DMS 273 (cell line): ENCODE data around the gene FBXL7.

Experiments
- DNase-seq: peaks from one replicate; lab custom pipeline; 2025; ENCODE audit not compliant: unreplicated experiment; lab: John Stamatoyannopoulos, UW

The FBXL7 gene

GRCh38 chr5:15647251-15647650, 147.3 kb downstream of the FBXL7 start:
- no peak for DNase-seq

DNA sequence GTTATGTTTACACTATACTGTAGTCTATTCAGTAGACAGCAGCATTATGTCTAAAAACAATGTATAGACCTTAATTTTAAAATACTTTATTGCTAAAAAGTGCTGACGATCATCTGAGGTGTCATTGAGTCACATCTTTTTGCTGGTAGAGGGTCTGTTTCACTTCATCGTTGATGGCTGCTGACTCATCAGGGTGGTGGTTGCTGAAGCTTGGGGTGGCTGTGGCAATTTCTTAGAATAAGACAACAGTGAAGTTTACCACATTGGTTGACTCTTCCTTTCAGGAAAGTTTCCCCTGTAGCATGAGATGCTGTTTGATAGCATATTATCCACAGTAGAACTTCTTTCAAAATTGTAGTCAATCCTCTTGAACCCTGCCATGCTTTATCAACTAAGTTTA, 150.3 kb downstream of the FBXL7 start:
- DNase-seq = no peak

- no peak for DNase-seq
Measured at GRCh38 chr5:15654779-15655178, 154.8 kb downstream of the FBXL7 start.

DNA sequence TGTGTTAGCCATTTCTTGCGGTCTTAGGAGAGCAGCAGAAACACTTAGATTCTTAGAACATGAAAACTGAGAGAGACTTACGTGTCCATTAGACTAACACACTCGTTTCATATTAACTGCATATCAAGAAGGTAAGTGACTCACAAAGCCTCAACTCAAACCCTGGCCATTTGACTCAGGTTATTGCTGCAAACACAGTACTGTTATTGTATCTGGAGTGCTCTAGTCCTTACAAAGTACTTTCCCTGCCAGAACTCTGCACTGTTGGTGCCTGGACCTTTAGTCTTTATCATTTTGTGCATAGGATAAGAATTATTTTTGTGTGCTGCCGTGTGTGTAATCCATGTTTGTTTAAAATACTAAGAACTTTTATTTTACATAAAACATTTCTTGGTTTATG, 155.7 kb downstream of the FBXL7 start:
- no peak for DNase-seq

DNA sequence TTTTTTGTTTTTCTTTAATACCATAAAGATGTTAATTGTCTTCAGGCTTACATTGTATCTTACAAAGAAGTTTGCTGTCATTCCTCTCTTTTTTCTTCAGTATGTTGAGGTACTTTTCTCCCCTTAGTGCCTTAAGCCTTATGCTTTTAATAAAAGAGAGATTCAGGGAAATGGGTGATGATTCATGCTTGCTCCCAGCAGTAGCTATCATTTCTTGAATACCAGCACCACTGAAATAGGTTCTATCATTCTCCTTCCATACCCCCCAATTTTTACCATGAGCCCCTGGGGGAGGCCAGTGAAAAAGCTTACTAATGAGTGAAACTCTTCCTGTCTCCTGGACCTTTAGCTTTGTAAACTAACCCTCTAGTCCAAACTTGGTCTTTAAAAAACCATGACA, 165.0 kb downstream of the FBXL7 start:
- no peak for DNase-seq

- DNase-seq = no peak
Measured at GRCh38 chr5:15669826-15670225, 169.8 kb downstream of the FBXL7 start.

- no peak for DNase-seq
Measured at GRCh38 chr5:15674716-15675115, 174.7 kb downstream of the FBXL7 start.

DNA sequence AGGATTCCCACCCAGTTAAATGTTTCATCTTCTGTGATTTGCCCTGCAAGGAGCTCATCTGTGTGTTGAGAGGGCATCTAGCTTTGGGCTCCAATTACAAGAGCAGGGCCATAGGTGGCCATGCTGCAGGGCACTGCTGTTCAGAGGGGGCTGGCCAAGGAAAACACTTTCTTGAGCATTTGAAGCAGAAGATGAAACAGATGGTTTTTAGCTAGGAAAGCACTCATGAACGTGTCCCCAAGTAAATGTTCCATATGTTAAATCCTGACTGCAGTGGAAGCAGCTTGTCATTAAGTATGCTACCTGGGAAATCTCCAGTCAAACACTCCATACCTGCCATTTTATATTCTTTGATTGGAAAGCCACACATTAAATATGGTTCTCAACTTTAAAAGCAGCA, 176.6 kb downstream of the FBXL7 start:
- DNase-seq = peak; percentile 88

DNA sequence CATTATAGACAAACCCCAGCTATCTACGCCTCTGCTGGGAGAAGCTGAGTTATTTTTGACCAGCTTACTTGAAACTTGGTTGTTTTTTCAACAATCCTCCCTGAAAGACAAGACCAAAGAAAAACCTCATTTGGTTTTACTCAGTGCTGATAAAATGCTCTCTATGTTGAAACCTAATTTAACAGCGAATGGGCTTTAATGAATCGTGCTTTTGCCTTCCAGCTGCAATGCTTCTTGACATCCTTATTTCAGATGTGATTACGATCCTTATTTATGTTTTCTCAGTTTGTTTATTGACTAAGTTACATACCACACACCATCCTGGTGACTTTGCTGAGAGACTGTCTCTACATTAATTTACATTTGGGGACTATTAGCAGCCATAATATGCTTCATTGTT, 179.2 kb downstream of the FBXL7 start:
- DNase-seq = no peak

GRCh38 chr5:15680455-15680854, 180.5 kb downstream of the FBXL7 start:
- peak; percentile 32 for DNase-seq

DNA sequence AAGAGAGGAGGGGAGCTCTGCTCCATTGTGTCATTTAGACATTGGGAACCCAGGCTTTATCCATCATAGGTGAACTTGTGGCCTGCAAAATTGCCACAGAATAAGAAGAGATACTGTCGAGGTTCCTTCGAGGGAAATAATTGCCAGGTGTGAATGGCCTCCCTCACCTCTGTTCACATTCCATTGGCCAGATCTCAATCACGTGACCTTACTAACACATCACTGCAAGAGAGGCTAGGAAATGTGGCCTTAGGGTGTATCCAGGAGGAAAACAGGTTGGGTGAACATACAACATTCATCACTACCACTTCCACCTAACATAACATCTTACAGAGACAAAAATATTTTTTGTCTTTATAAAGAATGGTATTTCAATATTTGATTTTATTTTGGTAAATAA, 182.1 kb downstream of the FBXL7 start:
- DNase-seq = no peak

GRCh38 chr5:15682566-15682965, 182.6 kb downstream of the FBXL7 start:
- DNase-seq = peak; percentile 33

DNA sequence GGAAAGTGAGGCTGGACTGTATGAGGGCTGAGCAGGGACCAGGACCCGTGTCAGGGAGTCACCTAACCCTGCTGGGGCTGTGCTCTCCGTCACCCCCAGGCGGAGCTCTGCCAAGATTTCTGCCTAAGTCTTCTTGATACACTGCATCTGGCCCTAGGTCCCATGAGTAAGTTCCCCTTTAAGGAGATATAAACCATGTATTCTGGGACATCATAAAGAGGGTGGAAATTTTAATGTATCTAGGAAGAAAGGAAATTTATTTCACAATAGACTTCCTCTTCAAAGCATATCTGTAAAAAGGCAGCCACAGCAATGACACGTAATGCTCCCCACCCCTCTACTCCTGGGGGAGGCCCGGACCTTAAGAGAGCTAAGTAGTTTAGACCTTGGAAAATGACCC, 183.4 kb downstream of the FBXL7 start:
- peak; percentile 76 for DNase-seq

DNA sequence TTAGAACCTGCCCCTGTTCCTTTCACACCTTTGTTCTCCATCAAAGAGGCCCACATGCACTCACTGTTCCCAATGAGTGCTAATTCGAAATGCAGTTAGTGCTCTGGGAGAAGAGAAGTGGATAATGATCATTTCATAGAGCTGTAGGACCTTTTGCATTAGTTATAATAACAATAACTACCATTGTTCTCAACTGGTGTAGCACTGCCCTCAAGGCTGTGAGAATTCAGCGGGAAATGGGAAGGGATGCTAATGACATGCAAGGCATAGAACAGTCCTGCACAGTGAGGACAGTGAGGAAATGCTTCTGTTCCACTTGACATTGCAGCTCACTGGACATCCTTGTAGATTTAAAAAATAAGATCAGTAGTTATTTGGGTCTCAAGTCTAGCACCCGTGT, 187.4 kb downstream of the FBXL7 start:
- DNase-seq = no peak

- DNase-seq = no peak
Measured at GRCh38 chr5:15689836-15690235, 189.9 kb downstream of the FBXL7 start.

DNA sequence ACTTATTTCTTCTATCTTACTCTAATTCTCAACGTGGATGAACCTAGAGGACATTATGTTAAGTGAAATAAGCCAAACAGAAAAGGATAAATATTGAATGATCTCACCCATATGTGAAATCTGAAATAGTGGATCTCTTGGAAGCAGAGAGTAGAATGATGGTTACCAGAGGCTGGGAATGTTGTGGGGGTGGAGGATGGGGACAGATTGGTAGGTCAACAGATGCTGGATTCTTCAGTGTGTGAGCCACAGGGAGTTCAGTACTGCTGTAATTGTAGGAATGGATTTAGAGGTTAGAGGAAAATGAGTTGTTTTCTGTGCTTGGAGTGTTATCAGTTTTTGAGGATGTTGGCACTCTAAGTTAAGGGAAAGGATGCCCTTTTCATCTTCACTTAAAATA, 190.6 kb downstream of the FBXL7 start:
- DNase-seq = peak; percentile 66

DNA sequence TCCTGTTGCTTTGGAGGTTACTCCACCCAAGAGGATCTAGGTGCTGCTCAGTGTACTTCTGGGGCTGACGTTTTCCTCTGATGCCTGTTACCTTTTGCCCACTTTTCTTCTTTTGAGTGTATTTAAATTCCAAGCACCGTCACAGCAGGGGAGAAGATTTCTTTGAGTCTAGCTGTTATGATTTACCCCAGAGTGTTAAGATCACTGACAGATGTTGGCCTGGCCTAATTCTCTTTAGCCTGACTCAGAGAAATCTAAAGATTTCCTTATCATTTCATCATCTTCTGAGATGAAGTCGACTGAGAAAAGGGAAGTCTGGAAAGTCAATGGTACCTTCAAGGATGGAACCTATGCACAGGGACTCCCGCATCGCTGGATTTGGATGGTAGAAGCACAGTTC, 191.5 kb downstream of the FBXL7 start:
- DNase-seq = peak; percentile 30

DNA sequence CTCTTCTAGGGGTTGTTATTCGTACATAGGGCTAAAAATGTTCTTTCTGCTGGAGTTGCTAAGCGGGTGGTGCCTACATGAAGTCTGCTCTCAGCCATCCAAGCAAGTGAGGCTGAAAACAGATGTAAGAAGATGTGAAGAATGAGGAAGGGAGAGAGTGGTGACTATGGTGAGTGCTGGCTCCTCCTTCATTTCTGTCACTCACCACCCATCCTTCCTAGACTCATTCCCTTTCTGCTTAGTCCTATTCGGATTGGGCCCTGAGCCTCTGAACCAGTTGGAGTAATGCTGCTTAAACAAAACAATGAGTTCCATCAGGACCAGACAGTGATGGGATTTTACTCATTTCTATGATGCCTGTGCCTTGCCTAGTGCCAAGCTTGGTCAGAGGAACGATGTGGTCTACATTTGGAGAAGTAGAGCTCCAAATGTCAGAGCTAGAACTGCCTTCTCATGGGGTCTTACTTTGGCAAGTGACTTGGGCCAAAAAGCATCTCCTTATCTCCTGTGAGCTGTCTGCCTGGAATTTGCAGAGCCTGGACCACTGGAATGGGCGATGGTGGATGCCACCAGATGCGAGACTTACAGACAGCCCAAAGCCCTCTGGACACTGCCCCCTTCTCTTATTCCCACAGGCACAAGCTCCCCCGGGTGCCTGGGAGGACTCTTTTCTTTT, 192.9 kb downstream of the FBXL7 start:
- no peak for DNase-seq

DNA sequence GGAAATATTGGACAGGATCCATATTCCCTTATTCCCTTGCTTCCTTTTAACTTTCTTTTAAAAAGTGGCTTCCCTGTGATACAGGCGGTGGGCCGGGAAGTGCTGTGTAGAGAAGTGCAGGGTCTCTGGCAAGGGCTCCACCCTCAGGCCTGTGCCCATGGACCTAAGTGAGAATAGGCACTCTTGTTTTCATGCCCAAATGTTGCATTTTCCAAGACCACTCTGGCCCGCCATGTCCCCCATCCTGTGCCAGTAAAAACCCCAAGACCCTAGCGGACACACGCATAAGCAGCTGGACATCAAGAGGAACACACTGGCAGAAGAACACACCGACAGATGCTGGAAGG, 193.4 kb downstream of the FBXL7 start:
- no peak for DNase-seq

- DNase-seq = peak; percentile 75
Measured at GRCh38 chr5:15693933-15694332, 194.0 kb downstream of the FBXL7 start.

DNA sequence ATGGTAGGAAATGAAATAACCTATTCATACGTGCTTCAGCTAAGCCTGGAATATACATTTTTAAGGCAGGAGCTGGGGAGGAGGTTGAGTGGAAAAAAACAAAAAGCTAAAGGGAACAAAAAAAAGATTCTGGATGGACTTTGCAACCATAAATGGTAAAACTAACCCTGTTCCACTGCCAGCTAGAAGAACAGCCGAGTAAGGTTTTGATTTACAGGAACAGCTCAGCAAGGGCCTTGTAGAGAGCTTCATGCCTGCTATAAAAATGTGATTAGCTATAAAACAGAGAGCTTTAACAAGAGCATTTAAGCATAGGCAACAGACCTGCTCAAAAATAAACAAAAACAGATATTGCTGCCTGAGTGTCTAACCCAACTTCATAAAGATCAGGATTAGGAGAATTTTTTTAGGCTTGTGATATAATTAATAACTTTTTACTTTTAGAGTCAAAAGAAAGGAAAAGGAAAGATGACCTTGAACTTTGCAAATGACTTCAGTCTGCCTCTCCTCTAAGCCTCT, 194.8 kb downstream of the FBXL7 start:
- DNase-seq = no peak

- DNase-seq = peak; percentile 22
Measured at GRCh38 chr5:15695215-15695731, 195.3 kb downstream of the FBXL7 start.

GRCh38 chr5:15700373-15700772, 200.4 kb downstream of the FBXL7 start:
- DNase-seq = peak; percentile 69
